ENCODE measurements around the gene LCN10. TPM values are rescaled to one million over a fixed set of nuclear protein-coding genes. Genes with fewer than 3 reads are reported as not detected.

Gene LCN10
- total and polyA plus RNA-seq, 4 experiments from 2014 or later = 0.22 to 1.3 (median 0.70) TPM

DNA sequence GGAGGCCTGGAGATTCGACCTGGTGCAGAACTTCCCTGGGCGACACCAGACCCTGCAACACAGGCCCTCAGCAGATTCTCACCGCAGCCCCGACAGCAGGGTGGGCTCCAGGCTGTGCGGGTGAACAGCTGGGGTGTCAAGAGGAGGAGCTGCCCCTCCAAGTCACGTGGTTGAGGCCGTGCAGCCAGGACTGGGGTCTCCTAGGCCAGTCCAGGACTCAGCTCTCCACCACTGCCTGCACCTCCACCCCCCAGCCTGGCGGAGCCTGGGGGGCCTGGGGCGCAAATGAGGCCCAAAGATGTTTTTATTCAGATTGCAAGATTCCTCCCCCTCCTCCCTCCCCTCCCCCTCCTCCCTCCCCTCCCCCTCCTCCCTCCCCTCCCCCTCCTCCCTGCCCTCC, 46.2 kb downstream of the LCN10 start:
- ChIA-PET POLR2A (ENCODE audit: partially characterized antibody) (no interaction called here), CTCF (ENCODE audit: partially characterized antibody) (no interaction called here)
- Histone ChIP-seq H3K4me3 (ENCODE audit: low read length in 2 of 2) (no peak overlapping the region), H3K27ac (ENCODE audit: low read depth, low read length) (no peak overlapping the region), H3K36me3 (ENCODE audit: insufficient read depth, low read length) (no peaks in the 10 kb centered on the region), H3K4me1 (ENCODE audit: insufficient read depth, low read length) (peaks cover 15% of the 10 kb centered on the region), H3K27me3 (ENCODE audit: insufficient read depth, low read length) (no peaks in the 10 kb centered on the region), H3K9me3 (ENCODE audit: control insufficient read depth in 1 of 2, low read length in 2 of 2) (no peaks in the 10 kb centered on the region)
- H3K36me3 Mint-ChIP-seq = no peaks in the 10 kb centered on the region
- H3K4me1 Mint-ChIP-seq = peaks cover 5 to 16% (median 12%) of the 10 kb centered on the region in 4 donors
- no peaks in the 10 kb centered on the region for H3K9me3 Mint-ChIP-seq
- no peak overlapping the region for H3K27ac Mint-ChIP-seq
- DNase-seq = no peak
- no peak overlapping the region for H3K4me3 Mint-ChIP-seq
- H3K27me3 Mint-ChIP-seq = peaks cover 2 to 17% of the 10 kb centered on the region in 2 donors
- intact Hi-C loops (cut with micrococcal nuclease) = no loop called here

DNA sequence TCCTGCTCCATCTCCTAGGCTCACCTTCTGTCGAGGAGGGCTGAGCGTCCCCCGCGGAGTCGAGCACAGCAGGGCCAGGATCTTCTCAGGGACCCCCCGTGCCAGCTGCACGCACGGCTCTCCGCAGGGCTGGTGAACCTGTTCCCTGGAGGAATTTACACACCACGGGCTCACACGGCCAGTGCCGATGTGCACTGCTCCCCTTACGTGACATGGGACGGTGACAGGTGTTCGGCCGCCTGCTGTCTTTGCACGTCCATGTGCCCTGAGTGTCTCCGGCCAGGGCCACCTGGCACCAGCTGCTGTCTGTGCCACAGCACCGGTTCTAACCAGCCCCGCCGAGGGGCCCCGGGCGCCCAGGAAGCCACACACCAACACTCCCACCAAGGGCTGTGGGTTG, 46.8 kb downstream of the LCN10 start:
- H3K27me3 ChIP-seq (ENCODE audit: insufficient read depth, low read length) = no peaks in the 10 kb centered on the region
- no peaks in the 10 kb centered on the region for H3K9me3 Mint-ChIP-seq
- DNase-seq = no peak

DNA sequence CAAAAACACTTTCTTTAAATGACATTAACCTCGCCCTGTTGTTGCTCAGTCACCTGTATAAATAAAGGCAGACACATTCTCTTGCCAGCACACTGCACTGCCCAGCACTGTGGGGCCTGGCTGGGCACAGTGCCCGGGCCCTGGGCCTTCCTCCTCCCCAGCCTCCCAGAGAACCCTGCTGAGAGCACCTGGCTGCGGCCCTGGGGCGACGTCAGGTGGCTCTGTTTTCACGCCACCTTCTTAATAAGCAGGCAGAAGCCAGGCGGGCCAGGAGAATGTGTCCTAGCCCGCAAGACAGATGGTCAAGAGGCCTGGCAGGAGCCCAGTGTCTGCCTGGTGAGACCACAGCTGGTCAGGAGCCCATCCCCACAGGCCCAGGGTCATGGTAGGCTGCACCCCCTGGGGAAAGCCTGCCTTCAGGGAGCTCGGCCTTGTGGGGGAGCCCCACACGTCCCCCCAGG, 47.3 kb downstream of the LCN10 start:
- Mint-ChIP-seq H3K9me3 (no peaks in the 10 kb centered on the region), H3K36me3 (no peaks in the 10 kb centered on the region), H3K27ac (no peak overlapping the region), H3K4me1 (peaks cover 2 to 6% (median 3%) of the 10 kb centered on the region in 4 donors), H3K4me3 (no peak overlapping the region), H3K27me3 (peaks cover 0 to 12% of the 10 kb centered on the region in 2 donors)
- Histone ChIP-seq H3K9me3 (ENCODE audit: control insufficient read depth in 1 of 2, low read length in 2 of 2) (no peaks in the 10 kb centered on the region), H3K27me3 (ENCODE audit: insufficient read depth, low read length) (no peaks in the 10 kb centered on the region), H3K36me3 (ENCODE audit: insufficient read depth, low read length) (no peaks in the 10 kb centered on the region), H3K4me3 (ENCODE audit: low read length in 2 of 2) (no peak overlapping the region), H3K27ac (ENCODE audit: low read depth, low read length) (no peak overlapping the region), H3K4me1 (ENCODE audit: insufficient read depth, low read length) (peaks cover 4% of the 10 kb centered on the region)
- no peak for DNase-seq
- POLR2A ChIA-PET (ENCODE audit: partially characterized antibody) = no interaction called here
- intact Hi-C loops (cut with micrococcal nuclease) = no loop called here
- CTCF ChIA-PET (ENCODE audit: partially characterized antibody) = interaction anchor here (1.6 kb wide), 1 partner anchor 157 kb away, joined by 3 read pairs; no protein-coding TSS in a partner anchor

More for the DNA sequence above, 46.8 kb downstream of the LCN10 start:
- intact Hi-C loops (cut with micrococcal nuclease) = no loop called here
- H3K9me3 ChIP-seq (ENCODE audit: control insufficient read depth in 1 of 2, low read length in 2 of 2) = no peaks in the 10 kb centered on the region
- no peaks in the 10 kb centered on the region for H3K36me3 ChIP-seq (ENCODE audit: insufficient read depth, low read length)
- H3K27ac Mint-ChIP-seq = no peak overlapping the region
- H3K4me1 Mint-ChIP-seq = peaks cover 3 to 11% (median 7%) of the 10 kb centered on the region in 4 donors
- H3K36me3 Mint-ChIP-seq = no peaks in the 10 kb centered on the region
- ChIA-PET CTCF (ENCODE audit: partially characterized antibody) (interaction anchor here (1.6 kb wide), 1 partner anchor 158 kb away, joined by 3 read pairs; no protein-coding TSS in a partner anchor), POLR2A (ENCODE audit: partially characterized antibody) (no interaction called here)
- H3K27me3 Mint-ChIP-seq = peaks cover under 1 to 13% of the 10 kb centered on the region in 2 donors
- H3K4me3 Mint-ChIP-seq = no peak overlapping the region
- peaks cover 9% of the 10 kb centered on the region for H3K4me1 ChIP-seq (ENCODE audit: insufficient read depth, low read length)
- no peak overlapping the region for H3K4me3 ChIP-seq (ENCODE audit: low read length in 2 of 2)
- H3K27ac ChIP-seq (ENCODE audit: low read depth, low read length) = no peak overlapping the region

GRCh38 chr9:136694872-136695247, 47.9 kb downstream of the LCN10 start:
- Mint-ChIP-seq H3K9me3 (no peaks in the 10 kb centered on the region), H3K4me1 (peaks cover 0 to 2% (median 0%) of the 10 kb centered on the region in 4 donors), H3K27ac (no peak overlapping the region), H3K4me3 (no peak overlapping the region), H3K36me3 (no peaks in the 10 kb centered on the region), H3K27me3 (peaks cover 0 to 11% of the 10 kb centered on the region in 2 donors)
- Histone ChIP-seq H3K4me1 (ENCODE audit: insufficient read depth, low read length) (no peaks in the 10 kb centered on the region), H3K4me3 (ENCODE audit: low read length in 2 of 2) (no peak overlapping the region), H3K27me3 (ENCODE audit: insufficient read depth, low read length) (no peaks in the 10 kb centered on the region), H3K27ac (ENCODE audit: low read depth, low read length) (no peak overlapping the region), H3K9me3 (ENCODE audit: control insufficient read depth in 1 of 2, low read length in 2 of 2) (no peaks in the 10 kb centered on the region), H3K36me3 (ENCODE audit: insufficient read depth, low read length) (no peaks in the 10 kb centered on the region)
- ChIA-PET CTCF (ENCODE audit: partially characterized antibody) (interaction anchor here (1.6 kb wide), 1 partner anchor 157 kb away, joined by 3 read pairs; no protein-coding TSS in a partner anchor), POLR2A (ENCODE audit: partially characterized antibody) (no interaction called here)
- no peak for DNase-seq
- intact Hi-C loops (cut with micrococcal nuclease) = no loop called here

DNA sequence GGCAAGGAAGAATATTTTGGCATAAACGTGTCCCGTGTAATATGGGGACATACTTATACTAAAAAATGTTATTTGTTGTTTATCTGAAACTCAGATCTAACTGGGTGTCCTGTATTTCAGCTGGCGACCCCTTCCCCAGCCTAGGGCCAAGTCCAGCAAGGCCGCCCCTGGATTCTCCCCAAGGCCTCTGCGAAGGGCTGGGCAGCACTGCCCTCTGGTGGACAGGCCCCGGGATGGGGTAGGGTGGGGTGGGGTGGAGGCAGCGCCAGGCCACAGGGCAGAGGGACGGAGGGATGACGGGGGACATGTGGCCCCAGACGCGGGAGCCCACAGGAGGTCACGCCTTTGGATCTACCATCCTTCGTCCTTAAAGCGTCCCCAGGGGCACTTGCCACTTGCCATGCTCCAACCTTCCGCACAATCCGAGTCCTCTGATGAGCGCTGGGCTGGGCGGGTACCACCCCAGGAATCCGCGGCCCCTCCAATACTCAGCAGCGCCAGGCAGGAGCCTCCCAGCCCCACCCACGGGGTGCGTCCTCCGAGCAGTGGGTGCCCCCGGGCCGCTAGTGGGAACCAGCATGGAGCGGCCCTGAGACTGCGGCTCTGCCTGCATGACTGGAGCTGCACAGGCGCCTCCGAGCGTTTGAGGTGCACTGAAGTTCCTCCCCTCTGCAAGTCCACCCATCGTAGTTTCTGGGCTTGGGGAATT, 48.4 kb downstream of the LCN10 start:
- H3K36me3 ChIP-seq (ENCODE audit: insufficient read depth, low read length) = no peaks in the 10 kb centered on the region
- ChIA-PET CTCF (ENCODE audit: partially characterized antibody) (interaction anchor here (1.6 kb wide), 1 partner anchor 156 kb away, joined by 3 read pairs; no protein-coding TSS in a partner anchor), POLR2A (ENCODE audit: partially characterized antibody) (no interaction called here)
- DNase-seq = no peak
- Mint-ChIP-seq H3K27ac (no peak overlapping the region), H3K27me3 (peaks cover 0 to 11% of the 10 kb centered on the region in 2 donors), H3K9me3 (no peaks in the 10 kb centered on the region), H3K4me3 (no peak overlapping the region), H3K4me1 (peaks cover 0 to 2% (median 0%) of the 10 kb centered on the region in 4 donors), H3K36me3 (no peaks in the 10 kb centered on the region)
- H3K4me3 ChIP-seq (ENCODE audit: low read length in 2 of 2) = no peak overlapping the region
- no peaks in the 10 kb centered on the region for H3K27me3 ChIP-seq (ENCODE audit: insufficient read depth, low read length)
- H3K27ac ChIP-seq (ENCODE audit: low read depth, low read length) = no peak overlapping the region
- no peaks in the 10 kb centered on the region for H3K4me1 ChIP-seq (ENCODE audit: insufficient read depth, low read length)
- intact Hi-C loops (cut with micrococcal nuclease) = no loop called here
- H3K9me3 ChIP-seq (ENCODE audit: control insufficient read depth in 1 of 2, low read length in 2 of 2) = no peaks in the 10 kb centered on the region

DNA sequence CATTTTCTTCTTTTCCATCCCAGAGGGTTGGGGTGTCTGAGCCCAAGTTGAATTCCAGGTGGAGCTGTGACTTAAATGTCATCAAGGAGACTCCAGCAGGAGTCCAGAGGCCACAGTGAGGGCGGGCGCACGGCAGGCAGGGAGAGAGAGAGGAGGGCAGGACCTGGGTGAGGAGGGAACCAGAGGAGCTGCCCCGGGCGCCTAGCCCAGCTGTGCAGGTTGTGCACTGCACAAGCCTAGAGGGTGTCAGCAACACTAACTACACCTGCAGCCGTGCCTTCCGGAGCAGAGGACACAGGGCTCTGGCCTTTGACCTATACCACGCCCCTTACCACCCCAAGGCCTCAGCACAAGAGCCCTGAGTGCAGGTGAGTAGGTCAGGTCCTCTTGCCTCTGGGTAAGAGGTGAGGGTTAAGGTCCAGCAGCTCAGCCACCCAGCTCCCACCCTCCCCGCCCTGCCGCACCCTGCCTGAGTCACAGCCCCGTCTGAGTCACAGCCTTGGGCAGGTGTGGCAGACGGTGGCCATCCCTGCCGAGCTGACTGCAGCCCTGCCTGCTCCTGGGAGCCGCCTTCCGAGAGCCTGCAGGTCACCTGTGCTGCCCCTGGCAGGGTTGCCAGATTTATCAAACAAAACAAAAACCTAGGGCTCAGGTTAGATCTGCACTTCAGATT, 49.1 kb downstream of the LCN10 start:
- intact Hi-C loops (cut with micrococcal nuclease) = no loop called here
- Histone ChIP-seq H3K4me1 (ENCODE audit: insufficient read depth, low read length) (no peaks in the 10 kb centered on the region), H3K4me3 (ENCODE audit: low read length in 2 of 2) (no peak overlapping the region), H3K36me3 (ENCODE audit: insufficient read depth, low read length) (no peaks in the 10 kb centered on the region), H3K9me3 (ENCODE audit: control insufficient read depth in 1 of 2, low read length in 2 of 2) (no peaks in the 10 kb centered on the region), H3K27me3 (ENCODE audit: insufficient read depth, low read length) (no peaks in the 10 kb centered on the region), H3K27ac (ENCODE audit: low read depth, low read length) (no peak overlapping the region)
- H3K4me1 Mint-ChIP-seq = peaks cover 0 to 2% (median 0%) of the 10 kb centered on the region in 4 donors
- no peaks in the 10 kb centered on the region for H3K36me3 Mint-ChIP-seq
- peak overlapping the region in 1 of 7 donors; percentile 15 for H3K27ac Mint-ChIP-seq
- ChIA-PET POLR2A (ENCODE audit: partially characterized antibody) (no interaction called here), CTCF (ENCODE audit: partially characterized antibody) (no interaction called here)
- DNase-seq = no peak
- no peak overlapping the region for H3K4me3 Mint-ChIP-seq
- peaks cover 0 to 9% of the 10 kb centered on the region in 2 donors for H3K27me3 Mint-ChIP-seq
- no peaks in the 10 kb centered on the region for H3K9me3 Mint-ChIP-seq

DNA sequence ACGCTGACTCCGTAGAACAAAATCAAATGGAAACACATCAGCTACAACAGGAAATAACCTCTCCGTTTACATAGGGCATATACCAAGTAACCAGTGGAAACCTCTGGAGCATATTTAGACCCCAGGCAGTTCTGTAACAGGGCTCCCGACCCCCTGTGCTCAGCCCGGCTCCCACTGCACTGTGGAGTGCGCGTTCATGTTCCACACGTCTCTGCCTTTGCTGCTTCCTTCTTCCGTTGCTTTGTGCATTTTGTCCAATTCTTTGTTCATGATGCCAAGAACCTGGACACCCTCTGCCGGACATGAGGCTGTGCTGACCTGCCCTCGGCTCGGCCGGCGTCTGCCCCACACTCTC, 49.6 kb downstream of the LCN10 start:
- Mint-ChIP-seq H3K27me3 (peaks cover 0 to 9% of the 10 kb centered on the region in 2 donors), H3K9me3 (no peaks in the 10 kb centered on the region), H3K4me1 (peaks cover 0 to 2% (median under 1%) of the 10 kb centered on the region in 4 donors), H3K4me3 (no peak overlapping the region), H3K36me3 (no peaks in the 10 kb centered on the region), H3K27ac (peak overlapping the region in 1 of 7 donors; percentile 15)
- Histone ChIP-seq H3K4me1 (ENCODE audit: insufficient read depth, low read length) (no peaks in the 10 kb centered on the region), H3K36me3 (ENCODE audit: insufficient read depth, low read length) (no peaks in the 10 kb centered on the region), H3K27me3 (ENCODE audit: insufficient read depth, low read length) (no peaks in the 10 kb centered on the region), H3K4me3 (ENCODE audit: low read length in 2 of 2) (no peak overlapping the region), H3K27ac (ENCODE audit: low read depth, low read length) (no peak overlapping the region), H3K9me3 (ENCODE audit: control insufficient read depth in 1 of 2, low read length in 2 of 2) (no peaks in the 10 kb centered on the region)
- intact Hi-C loops (cut with micrococcal nuclease) = no loop called here
- no peak for DNase-seq
- ChIA-PET POLR2A (ENCODE audit: partially characterized antibody) (no interaction called here), CTCF (ENCODE audit: partially characterized antibody) (no interaction called here)
